HepG2 (cell line): ENCODE measurements around the gene JAGN1. TPM values are rescaled to one million over a fixed set of nuclear protein-coding genes. Genes with fewer than 3 reads are reported as not detected.
A peak's percentile ranks its signal among the peaks of the same experiment; 100 is the strongest.

Source experiments
- ATF7 ChIP-seq, 2 experiments: fragments of 450-650 bp in 1 of 2; sonication (generic) in 1 of 2; formaldehyde crosslinking in 1 of 2; IDR thresholded peaks; 2 replicates each; pipeline versions ENCODE4 v1.4.0 to v1.6.1; 2016 to 2020; ENCODE audit warnings: antibody characterized with exemption in 1 of 2, mild to moderate bottlenecking in 1 of 2, missing genetic modification reagents in 1 of 2
- CENPX ChIP-seq: sonication (generic); formaldehyde crosslinking; IDR thresholded peaks from 2 replicates; pipeline ENCODE4 v1.9.0; 2021; ENCODE audit warnings: mild to moderate bottlenecking, missing genetic modification reagents, moderate library complexity
- PCBP1 ChIP-seq: fragments of 200-400 bp; formaldehyde crosslinking; IDR thresholded peaks from 2 replicates; pipeline ENCODE4 v1.6.1; 2017; ENCODE audit warnings: mild to moderate bottlenecking, low read depth, low read length, borderline replicate concordance
- PTBP1 ChIP-seq: fragments of 200-400 bp; formaldehyde crosslinking; IDR thresholded peaks from 2 replicates; pipeline ENCODE4 v1.6.1; 2018; ENCODE audit warnings: low read length, low read depth; ENCODE audit not compliant: poor library complexity, severe bottlenecking
- SMARCE1 ChIP-seq: fragments of 450-650 bp; IDR thresholded peaks from 2 replicates; pipeline ENCODE4 v1.6.1; 2017; ENCODE audit warnings: borderline replicate concordance
- ZBTB2 ChIP-seq: sonication (generic); formaldehyde crosslinking; IDR thresholded peaks from 2 replicates; pipeline ENCODE4 v1.8.0; 2022; ENCODE audit warnings: low read depth, missing genetic modification reagents
- ZBTB43 ChIP-seq: sonication (generic); formaldehyde crosslinking; conservative IDR thresholded peaks from 2 replicates; pipeline ENCODE4 v1.4.0; 2020; ENCODE audit warnings: missing genetic modification reagents
- ZFP90 ChIP-seq: sonication (generic); formaldehyde crosslinking; IDR thresholded peaks from 2 replicates; pipeline ENCODE4 v1.8.0; 2022; ENCODE audit warnings: missing genetic modification reagents, mild to moderate bottlenecking, inconsistent platforms, borderline replicate concordance
- ZNF10 ChIP-seq: sonication (generic); formaldehyde crosslinking; IDR thresholded peaks from 2 replicates; pipeline ENCODE4 v1.4.0; 2020; ENCODE audit warnings: mild to moderate bottlenecking, low read depth, missing genetic modification reagents, borderline replicate concordance
- ZNF326 ChIP-seq: sonication (generic); formaldehyde crosslinking; IDR thresholded peaks from 2 replicates; pipeline ENCODE4 v1.4.0; 2020; ENCODE audit warnings: missing genetic modification reagents, borderline replicate concordance
- polyA plus RNA-seq, 8 experiments: library from polyadenylated mRNA; depleted of rRNA in 3 of 8; stranded (reverse) in 7 of 8; unstranded in 1 of 8; fragments of >200 nt; fragmentation: Illumina TruSeq in 4 of 8; extraction: Trizol in 4 of 8; gene quantifications; 2 replicates each; pipeline versions ENCODE4 v1.2.1 to v1.2.3, GENCODE V29; 2011 to 2016; ENCODE audit warnings: low read depth in 4 of 8, missing spikeins in 1 of 8, mixed read lengths in 1 of 8; ENCODE audit not compliant: insufficient read depth in 1 of 8
- total RNA-seq, 5 experiments: library from RNA; depleted of rRNA; stranded (reverse); fragments of >200 nt; fragmentation: Illumina TruSeq; extraction: Trizol; gene quantifications; 2 replicates each; pipeline ENCODE4 v1.2.3, GENCODE V29; 2016; ENCODE audit warnings: low read depth in 1 of 5
- TF ChIP-seq, protein P1 (sequence below): sonication (generic); formaldehyde crosslinking; IDR thresholded peaks from 2 replicates; pipeline ENCODE4 v1.5.0; 2020; ENCODE audit warnings: mild to moderate bottlenecking, missing genetic modification reagents
- TF ChIP-seq, protein P2 (sequence below): sonication (generic); formaldehyde crosslinking; IDR thresholded peaks from 2 replicates; pipeline ENCODE4 v1.5.1; 2020; ENCODE audit warnings: mild to moderate bottlenecking, missing genetic modification reagents, borderline replicate concordance
- TF ChIP-seq, protein P3 (sequence below): IDR thresholded peaks from 2 replicates; pipeline ENCODE4 v1.6.1; 2012; ENCODE audit warnings: inconsistent platforms

Gene JAGN1
- total and polyA plus RNA-seq, 2 of the 13 experiments (the other 11 are each of a cell fraction or from before 2014, with no cell fraction given): 49.9 to 50.9 TPM

DNA sequence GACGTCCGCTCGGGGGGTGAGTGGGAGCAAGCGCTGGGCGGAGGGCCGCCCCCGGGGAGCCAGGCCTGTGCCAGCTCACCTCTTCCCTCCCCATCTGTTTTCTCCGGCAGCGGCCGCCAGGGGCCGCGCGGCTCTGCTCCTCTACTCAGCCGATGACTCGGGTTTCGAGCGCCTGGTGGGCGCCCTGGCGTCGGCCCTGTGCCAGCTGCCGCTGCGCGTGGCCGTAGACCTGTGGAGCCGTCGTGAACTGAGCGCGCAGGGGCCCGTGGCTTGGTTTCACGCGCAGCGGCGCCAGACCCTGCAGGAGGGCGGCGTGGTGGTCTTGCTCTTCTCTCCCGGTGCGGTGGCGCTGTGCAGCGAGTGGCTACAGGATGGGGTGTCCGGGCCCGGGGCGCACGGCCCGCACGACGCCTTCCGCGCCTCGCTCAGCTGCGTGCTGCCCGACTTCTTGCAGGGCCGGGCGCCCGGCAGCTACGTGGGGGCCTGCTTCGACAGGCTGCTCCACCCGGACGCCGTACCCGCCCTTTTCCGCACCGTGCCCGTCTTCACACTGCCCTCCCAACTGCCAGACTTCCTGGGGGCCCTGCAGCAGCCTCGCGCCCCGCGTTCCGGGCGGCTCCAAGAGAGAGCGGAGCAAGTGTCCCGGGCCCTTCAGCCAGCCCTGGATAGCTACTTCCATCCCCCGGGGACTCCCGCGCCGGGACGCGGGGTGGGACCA, 42.6 kb downstream of the JAGN1 start (continued):
- TF ChIP-seq, protein P1, sequence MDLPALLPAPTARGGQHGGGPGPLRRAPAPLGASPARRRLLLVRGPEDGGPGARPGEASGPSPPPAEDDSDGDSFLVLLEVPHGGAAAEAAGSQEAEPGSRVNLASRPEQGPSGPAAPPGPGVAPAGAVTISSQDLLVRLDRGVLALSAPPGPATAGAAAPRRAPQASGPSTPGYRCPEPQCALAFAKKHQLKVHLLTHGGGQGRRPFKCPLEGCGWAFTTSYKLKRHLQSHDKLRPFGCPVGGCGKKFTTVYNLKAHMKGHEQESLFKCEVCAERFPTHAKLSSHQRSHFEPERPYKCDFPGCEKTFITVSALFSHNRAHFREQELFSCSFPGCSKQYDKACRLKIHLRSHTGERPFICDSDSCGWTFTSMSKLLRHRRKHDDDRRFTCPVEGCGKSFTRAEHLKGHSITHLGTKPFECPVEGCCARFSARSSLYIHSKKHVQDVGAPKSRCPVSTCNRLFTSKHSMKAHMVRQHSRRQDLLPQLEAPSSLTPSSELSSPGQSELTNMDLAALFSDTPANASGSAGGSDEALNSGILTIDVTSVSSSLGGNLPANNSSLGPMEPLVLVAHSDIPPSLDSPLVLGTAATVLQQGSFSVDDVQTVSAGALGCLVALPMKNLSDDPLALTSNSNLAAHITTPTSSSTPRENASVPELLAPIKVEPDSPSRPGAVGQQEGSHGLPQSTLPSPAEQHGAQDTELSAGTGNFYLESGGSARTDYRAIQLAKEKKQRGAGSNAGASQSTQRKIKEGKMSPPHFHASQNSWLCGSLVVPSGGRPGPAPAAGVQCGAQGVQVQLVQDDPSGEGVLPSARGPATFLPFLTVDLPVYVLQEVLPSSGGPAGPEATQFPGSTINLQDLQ: 0 out of 2 replicates have a peak, but pooled peaks have one; percentile 58
- TF ChIP-seq, protein P2, sequence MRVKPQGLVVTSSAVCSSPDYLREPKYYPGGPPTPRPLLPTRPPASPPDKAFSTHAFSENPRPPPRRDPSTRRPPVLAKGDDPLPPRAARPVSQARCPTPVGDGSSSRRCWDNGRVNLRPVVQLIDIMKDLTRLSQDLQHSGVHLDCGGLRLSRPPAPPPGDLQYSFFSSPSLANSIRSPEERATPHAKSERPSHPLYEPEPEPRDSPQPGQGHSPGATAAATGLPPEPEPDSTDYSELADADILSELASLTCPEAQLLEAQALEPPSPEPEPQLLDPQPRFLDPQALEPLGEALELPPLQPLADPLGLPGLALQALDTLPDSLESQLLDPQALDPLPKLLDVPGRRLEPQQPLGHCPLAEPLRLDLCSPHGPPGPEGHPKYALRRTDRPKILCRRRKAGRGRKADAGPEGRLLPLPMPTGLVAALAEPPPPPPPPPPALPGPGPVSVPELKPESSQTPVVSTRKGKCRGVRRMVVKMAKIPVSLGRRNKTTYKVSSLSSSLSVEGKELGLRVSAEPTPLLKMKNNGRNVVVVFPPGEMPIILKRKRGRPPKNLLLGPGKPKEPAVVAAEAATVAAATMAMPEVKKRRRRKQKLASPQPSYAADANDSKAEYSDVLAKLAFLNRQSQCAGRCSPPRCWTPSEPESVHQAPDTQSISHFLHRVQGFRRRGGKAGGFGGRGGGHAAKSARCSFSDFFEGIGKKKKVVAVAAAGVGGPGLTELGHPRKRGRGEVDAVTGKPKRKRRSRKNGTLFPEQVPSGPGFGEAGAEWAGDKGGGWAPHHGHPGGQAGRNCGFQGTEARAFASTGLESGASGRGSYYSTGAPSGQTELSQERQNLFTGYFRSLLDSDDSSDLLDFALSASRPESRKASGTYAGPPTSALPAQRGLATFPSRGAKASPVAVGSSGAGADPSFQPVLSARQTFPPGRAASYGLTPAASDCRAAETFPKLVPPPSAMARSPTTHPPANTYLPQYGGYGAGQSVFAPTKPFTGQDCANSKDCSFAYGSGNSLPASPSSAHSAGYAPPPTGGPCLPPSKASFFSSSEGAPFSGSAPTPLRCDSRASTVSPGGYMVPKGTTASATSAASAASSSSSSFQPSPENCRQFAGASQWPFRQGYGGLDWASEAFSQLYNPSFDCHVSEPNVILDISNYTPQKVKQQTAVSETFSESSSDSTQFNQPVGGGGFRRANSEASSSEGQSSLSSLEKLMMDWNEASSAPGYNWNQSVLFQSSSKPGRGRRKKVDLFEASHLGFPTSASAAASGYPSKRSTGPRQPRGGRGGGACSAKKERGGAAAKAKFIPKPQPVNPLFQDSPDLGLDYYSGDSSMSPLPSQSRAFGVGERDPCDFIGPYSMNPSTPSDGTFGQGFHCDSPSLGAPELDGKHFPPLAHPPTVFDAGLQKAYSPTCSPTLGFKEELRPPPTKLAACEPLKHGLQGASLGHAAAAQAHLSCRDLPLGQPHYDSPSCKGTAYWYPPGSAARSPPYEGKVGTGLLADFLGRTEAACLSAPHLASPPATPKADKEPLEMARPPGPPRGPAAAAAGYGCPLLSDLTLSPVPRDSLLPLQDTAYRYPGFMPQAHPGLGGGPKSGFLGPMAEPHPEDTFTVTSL (CRISPR knock-in tag): peak; percentile 32; the same call in 1 of the 2 replicates
- no peak for TF ChIP-seq ZNF326 (CRISPR knock-in tag)
- TF ChIP-seq ZBTB43 (CRISPR knock-in tag): peak; percentile 43
- peak; percentile 12; the same call in 1 of the 2 replicates for TF ChIP-seq ZBTB2 (CRISPR knock-in tag)
- TF ChIP-seq PTBP1: peak; percentile 63
- TF ChIP-seq ZNF10: no peak
- TF ChIP-seq PCBP1: no peak
- peak; percentile 81; the same call in 1 of the 2 replicates for TF ChIP-seq ZFP90 (CRISPR knock-in tag)
- TF ChIP-seq, protein P3, sequence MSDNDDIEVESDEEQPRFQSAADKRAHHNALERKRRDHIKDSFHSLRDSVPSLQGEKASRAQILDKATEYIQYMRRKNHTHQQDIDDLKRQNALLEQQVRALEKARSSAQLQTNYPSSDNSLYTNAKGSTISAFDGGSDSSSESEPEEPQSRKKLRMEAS: peak; percentile 33
- no peak for TF ChIP-seq CENPX
- TF ChIP-seq ATF7 (IDR thresholded peaks at IDR 0.05): no peak
- no peak for TF ChIP-seq ATF7 (CRISPR knock-in tag; IDR thresholded peaks at IDR 0.05)
- no peak for TF ChIP-seq SMARCE1
